Right lobe of liver (tissue), 4 donors: ENCODE results near the gene TRIM56.

ENCODE experiments used
- POLR2A ChIP-seq: fragments of 450-650 bp; IDR thresholded peaks from one replicate; pipeline ENCODE4 v1.6.1; 2017; ENCODE audit warnings: antibody characterized with exemption, mild to moderate bottlenecking
- TF ChIP-seq, protein P1 (sequence below), 4 donors: fragments of 200-600 bp in 3 of 4; fragments of 450-650 bp in 1 of 4; IDR thresholded peaks; one replicate each; pipeline versions ENCODE4 v1.5.1 to v1.8.0; 2016 to 2022; ENCODE audit warnings: antibody characterized with exemption in 4 of 4, mild to moderate bottlenecking in 2 of 4
- donor health status: DM: no; HTN: no; CAD: no.
- donor health status: DM: no; HTN: no; CAD: no.
- donor health status: DM: no; HTN: yes; CAD: no.

DNA sequence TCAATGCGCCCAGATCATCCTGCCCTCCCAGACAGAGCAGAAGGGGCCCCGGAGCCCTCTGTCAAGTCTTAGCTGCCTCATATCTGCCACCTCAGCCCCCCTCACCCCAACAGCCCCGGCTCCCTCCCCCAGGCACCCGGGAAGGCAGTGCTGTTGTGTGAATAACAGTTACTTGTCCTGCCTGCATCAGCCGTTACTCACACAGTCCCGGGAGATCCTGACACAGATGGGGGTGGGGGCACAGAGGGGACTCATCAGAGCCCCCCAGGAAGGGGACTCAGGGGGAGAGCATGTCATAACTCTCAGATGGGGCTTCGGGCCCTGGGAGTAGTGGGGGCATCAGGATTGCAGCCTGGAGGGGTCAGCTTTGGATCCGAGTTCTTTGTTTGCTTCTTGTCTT is 29.2 kb downstream of the TRIM56 start:
- TF ChIP-seq, protein P1, sequence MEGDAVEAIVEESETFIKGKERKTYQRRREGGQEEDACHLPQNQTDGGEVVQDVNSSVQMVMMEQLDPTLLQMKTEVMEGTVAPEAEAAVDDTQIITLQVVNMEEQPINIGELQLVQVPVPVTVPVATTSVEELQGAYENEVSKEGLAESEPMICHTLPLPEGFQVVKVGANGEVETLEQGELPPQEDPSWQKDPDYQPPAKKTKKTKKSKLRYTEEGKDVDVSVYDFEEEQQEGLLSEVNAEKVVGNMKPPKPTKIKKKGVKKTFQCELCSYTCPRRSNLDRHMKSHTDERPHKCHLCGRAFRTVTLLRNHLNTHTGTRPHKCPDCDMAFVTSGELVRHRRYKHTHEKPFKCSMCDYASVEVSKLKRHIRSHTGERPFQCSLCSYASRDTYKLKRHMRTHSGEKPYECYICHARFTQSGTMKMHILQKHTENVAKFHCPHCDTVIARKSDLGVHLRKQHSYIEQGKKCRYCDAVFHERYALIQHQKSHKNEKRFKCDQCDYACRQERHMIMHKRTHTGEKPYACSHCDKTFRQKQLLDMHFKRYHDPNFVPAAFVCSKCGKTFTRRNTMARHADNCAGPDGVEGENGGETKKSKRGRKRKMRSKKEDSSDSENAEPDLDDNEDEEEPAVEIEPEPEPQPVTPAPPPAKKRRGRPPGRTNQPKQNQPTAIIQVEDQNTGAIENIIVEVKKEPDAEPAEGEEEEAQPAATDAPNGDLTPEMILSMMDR (IDR thresholded peaks at IDR 0.05): no peak
- no peak for TF ChIP-seq POLR2A
